Mesothelial cell of epicardium (in vitro differentiated cells): ENCODE results near the gene TXNRD3. TPM values are rescaled to one million over a fixed set of nuclear protein-coding genes. Genes with fewer than 3 reads are reported as not detected.

ENCODE experiments used
- DNase-seq, 2 experiments: peaks; one replicate each; pipeline ENCODE4 v3.0.0; 2021; ENCODE audit warnings: low spot score in 2 of 2; ENCODE audit not compliant: unreplicated experiment in 2 of 2
- H3K27ac Mint-ChIP-seq: 2 replicates; pipeline ENCODE4 v1.8.0; 2021; ENCODE audit warnings: mixed read lengths
- H3K27me3 Mint-ChIP-seq: 2 replicates; pipeline ENCODE4 v1.8.0; 2021; ENCODE audit warnings: low read depth, mixed read lengths
- H3K36me3 Mint-ChIP-seq: 2 replicates; pipeline ENCODE4 v1.8.0; 2021; ENCODE audit warnings: mixed read lengths
- H3K4me1 Mint-ChIP-seq: 2 replicates; pipeline ENCODE4 v1.8.0; 2021; ENCODE audit warnings: mixed read lengths
- H3K4me3 Mint-ChIP-seq: 2 replicates; pipeline ENCODE4 v1.8.0; 2021; ENCODE audit warnings: mild to moderate bottlenecking, moderate library complexity, mixed read lengths
- H3K9me3 Mint-ChIP-seq: 2 replicates; pipeline ENCODE4 v1.8.0; 2021; ENCODE audit warnings: mixed read lengths
- CTCF ChIP-seq: fragments of 200-600 bp; sonication (generic); IDR thresholded peaks from one replicate; pipeline ENCODE4 v1.5.0; 2021; ENCODE audit warnings: antibody characterized with exemption; ENCODE audit not compliant: unreplicated experiment
- total RNA-seq: library from RNA; stranded (reverse); gene quantifications from 3 replicates; pipeline ENCODE4 v1.2.1, GENCODE V29; 2021

Gene TXNRD3
- total RNA-seq, 1 donor from 2014 or later, result 18.4 TPM

DNA sequence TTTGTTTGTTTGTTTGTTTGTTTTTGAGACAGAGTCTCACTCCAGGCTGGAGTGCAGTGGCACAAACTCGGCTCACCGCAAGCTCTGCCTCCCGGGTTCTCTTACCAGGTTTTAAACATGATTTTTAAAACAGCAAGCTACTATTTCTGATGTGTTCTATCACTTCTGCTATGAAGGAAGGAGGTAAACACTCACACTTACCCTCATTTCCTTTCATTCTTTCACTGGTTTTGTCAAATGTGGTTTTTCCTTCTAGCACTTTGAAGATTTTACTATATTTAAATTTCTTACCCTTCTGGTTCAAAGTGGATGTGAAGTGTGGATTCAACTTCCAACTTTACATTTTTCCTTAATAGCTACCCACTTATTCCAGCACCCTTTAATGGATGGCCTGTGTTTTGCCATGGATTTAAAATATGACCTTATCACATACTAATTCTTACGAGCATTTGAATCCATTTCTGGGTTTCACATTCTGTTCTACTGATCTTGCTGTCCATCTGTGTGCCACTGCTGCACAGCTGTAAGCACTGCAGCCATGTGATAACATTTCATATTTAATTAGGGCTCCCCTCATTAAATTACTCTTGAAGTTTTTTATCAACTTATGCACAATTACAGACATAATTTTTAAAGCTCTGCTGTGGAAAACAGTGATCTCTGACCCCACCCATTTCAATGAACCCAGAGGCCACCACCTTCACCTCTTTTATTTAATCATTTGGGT is 42.3 kb downstream of the TXNRD3 start:
- H3K36me3 Mint-ChIP-seq, result peaks cover 37% of the 10 kb centered on the region
- TF ChIP-seq CTCF, result no peak
- H3K27ac Mint-ChIP-seq, result no peak overlapping the region
- no peaks in the 10 kb centered on the region for H3K27me3 Mint-ChIP-seq
- no peaks in the 10 kb centered on the region for H3K4me1 Mint-ChIP-seq
- no peak overlapping the region for H3K4me3 Mint-ChIP-seq
- no peaks in the 10 kb centered on the region for H3K9me3 Mint-ChIP-seq
- DNase-seq, result no peak

DNA sequence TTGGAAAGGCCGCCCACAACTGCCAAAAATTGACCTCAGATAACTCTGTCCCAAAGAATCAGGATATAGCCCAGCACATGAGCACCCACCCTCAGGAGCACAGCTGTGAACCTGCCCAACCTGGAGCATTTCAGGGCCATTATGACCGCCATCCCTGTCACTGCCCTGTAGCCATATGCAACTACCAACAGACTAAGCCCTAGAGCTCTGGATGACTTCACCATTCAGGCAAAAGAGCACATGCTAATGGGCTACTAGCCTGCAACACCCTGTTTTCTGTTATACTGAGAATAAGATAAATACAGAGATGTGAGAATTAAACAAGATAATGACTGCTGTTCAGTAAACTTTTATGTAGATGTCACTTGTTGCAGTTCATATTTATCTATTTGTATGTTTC is 45.0 kb downstream of the TXNRD3 start:
- DNase-seq, result no peak

GRCh38 chr3:126607214-126607908 is 47.6 kb downstream of the TXNRD3 start:
- TF ChIP-seq CTCF, result no peak
- no peaks in the 10 kb centered on the region for H3K27me3 Mint-ChIP-seq
- peaks cover 15% of the 10 kb centered on the region for H3K9me3 Mint-ChIP-seq
- H3K27ac Mint-ChIP-seq, result no peak overlapping the region
- no peak overlapping the region for H3K4me3 Mint-ChIP-seq
- no peaks in the 10 kb centered on the region for H3K4me1 Mint-ChIP-seq
- no peak for DNase-seq
- peaks cover 57% of the 10 kb centered on the region for H3K36me3 Mint-ChIP-seq

More for the DNA sequence above, 45.0 kb downstream of the TXNRD3 start:
- Mint-ChIP-seq H3K27me3 (no peaks in the 10 kb centered on the region), H3K4me3 (no peak overlapping the region), H3K27ac (no peak overlapping the region), H3K9me3 (no peaks in the 10 kb centered on the region), H3K4me1 (no peaks in the 10 kb centered on the region), H3K36me3 (peaks cover 35% of the 10 kb centered on the region)
- no peak for TF ChIP-seq CTCF

- no peak for TF ChIP-seq CTCF
- H3K36me3 Mint-ChIP-seq, result peaks cover 59% of the 10 kb centered on the region
- no peaks in the 10 kb centered on the region for H3K4me1 Mint-ChIP-seq
- no peaks in the 10 kb centered on the region for H3K27me3 Mint-ChIP-seq
- H3K4me3 Mint-ChIP-seq, result no peak overlapping the region
- no peak for DNase-seq
- H3K9me3 Mint-ChIP-seq, result peaks cover 17% of the 10 kb centered on the region
- no peak overlapping the region for H3K27ac Mint-ChIP-seq
Measured at GRCh38 chr3:126606001-126606400, 48.9 kb downstream of the TXNRD3 start.

DNA sequence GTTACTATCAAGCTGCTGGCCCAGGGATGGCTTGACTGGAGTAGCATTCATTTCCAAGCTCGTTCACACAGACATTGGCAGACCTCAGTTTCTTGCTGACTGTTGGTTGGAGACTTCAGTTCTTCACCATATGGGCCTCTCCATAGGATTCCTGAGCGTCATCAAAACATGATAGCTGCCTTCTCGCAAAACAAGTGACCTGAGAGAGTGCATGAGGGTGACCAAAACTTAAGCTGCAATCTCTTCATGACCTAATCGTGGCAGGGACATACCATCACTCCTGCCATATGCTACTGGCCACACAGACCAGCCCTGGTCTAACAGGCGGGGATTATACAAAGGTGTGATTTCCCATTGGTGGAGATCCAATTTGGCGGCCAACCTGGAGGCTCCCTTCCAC is 50.2 kb downstream of the TXNRD3 start:
- TF ChIP-seq CTCF, result no peak
- H3K4me1 Mint-ChIP-seq, result no peaks in the 10 kb centered on the region
- no peak overlapping the region for H3K27ac Mint-ChIP-seq
- no peak for DNase-seq
- no peak overlapping the region for H3K4me3 Mint-ChIP-seq
- H3K36me3 Mint-ChIP-seq, result peaks cover 53% of the 10 kb centered on the region
- H3K9me3 Mint-ChIP-seq, result peaks cover 17% of the 10 kb centered on the region
- H3K27me3 Mint-ChIP-seq, result no peaks in the 10 kb centered on the region
